ENCODE measurements around the gene TVP23A. TPM values are rescaled to one million over a fixed set of nuclear protein-coding genes. Genes with fewer than 3 reads are reported as not detected.
A peak's percentile ranks its signal among the peaks of the same experiment; 100 is the strongest.
"Not testable (repeated sequence)": the region's sequence is repeated elsewhere in the genome, so short reads cannot be mapped to it uniquely, and the experiment has no call there.

TVP23A gene
- total RNA-seq, 1 experiment from 2014 or later, result 0.10 TPM

DNA sequence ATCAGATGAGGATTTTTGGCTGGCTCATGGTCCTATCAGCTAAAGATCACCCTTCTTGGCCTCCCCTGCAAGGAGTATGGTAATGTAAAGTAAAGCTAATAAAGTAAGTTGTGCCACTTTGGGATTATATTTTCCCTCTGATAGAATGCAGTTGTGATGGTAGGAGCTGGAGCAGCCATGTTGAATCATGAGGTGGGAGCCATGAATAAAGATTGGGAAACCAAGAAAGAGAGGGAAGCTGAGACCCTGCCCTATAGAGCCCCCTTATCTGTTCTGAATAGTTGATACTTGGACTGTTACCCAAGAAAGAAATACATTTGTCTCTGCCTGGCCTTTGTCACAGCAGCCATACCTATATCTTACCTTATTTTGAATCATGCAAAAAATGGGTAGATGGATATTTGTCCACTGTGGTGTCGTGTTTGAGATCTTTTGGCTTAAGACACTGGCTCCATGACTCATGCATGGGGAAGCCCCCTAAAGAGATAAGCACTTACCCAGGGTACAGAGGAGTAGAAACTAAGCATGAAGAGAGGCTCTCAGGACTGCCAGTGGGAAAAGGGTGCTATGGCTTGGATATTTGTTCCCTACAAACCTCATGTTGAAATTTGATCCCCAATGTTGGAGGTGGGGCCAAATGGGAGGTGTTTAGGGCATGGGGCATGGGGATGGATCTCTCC, 17.7 kb upstream of the TVP23A start:
- DNase-seq (ENCODE audit: low read depth), result no peak

DNA sequence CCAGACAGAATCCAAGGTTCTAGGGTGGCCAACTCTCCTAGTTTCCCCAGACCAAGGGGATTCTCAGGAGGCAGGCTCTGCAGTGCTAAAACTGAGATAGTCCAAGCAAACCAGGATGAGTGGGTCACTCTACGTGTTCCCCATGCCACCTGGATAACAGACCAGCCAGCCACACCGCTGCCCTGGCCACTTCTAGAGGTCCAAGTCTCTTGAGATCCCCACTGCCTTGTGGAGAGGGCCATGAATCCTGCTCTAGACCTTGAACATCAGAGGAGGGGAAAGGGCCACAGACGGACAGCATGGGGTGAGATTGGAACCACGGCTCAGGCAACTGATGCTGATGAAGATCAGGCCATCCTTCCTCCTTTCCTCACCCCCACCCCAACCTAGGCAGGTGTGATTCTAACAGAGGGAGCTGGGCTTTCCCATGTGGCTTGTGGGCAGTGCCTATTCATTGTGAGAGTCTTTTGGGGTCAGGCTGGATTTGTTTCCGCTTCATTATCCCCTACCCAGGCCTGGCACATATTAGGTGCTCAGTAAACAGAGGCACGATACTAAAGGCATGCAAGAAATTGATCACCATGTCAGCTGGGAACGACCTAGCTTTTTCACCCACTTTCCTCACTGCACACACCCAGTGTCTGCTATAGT, 16.8 kb upstream of the TVP23A start:
- DNase-seq (ENCODE audit: low read depth), result no peak

DNA sequence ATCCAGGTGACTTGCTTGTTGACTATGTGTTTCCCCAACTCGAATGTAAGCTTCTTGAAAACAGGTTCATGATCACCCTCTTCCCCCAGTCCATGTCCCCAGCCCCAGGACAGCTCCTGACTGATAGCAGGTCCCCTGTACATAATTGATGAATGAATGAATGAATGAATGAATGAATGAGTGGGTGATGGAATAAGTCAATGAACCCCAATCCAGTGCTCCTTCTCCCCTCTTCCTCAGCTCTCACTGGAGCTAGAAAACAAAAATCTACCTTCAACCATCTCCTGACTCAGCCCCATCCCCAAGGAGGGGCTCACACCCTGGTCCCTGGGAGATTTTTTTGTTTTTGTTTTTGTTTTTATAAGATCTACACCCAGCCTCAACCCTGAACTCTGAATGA, 16.2 kb upstream of the TVP23A start:
- no peak for DNase-seq (ENCODE audit: low read depth)

DNA sequence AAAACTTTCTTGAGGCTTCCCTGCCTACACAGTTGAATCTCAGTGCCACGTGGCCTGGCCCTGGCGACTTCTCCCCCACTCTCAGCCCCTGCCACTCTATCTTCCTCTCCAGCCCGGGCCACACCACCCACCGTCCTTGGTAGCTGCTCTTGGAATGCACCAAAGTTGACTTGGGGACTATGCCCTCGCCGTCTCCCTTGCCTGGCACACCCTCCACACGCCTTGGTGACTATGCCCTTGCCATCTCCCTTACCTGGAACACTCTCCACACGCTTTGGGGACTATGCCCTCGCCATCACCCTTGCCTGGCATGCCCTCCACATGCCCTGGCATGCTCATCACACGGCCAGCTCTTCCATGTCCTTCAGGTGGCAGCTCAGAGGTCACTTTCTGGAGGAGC, 15.5 kb upstream of the TVP23A start:
- no peak for DNase-seq (ENCODE audit: low read depth)

DNA sequence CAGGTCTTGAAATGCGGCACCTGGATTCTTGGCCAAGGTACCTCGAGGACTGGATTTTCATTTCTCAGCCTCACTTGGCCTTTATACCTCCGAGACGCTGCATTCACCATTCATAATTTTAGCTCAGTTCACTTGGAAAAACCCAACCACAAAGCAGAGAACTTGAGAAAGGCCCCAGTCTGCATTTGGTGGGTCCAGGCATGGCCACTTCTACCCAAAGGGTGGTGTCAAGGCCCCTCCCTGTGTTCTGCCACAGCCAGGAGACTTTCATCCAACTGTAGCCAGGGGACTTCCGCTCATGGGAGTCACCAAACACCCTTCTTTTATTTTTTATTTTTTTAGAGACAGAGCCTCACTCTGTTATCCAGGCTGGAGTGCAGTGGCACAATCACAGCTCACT, 14.7 kb upstream of the TVP23A start:
- DNase-seq (ENCODE audit: low read depth), result no peak

DNA sequence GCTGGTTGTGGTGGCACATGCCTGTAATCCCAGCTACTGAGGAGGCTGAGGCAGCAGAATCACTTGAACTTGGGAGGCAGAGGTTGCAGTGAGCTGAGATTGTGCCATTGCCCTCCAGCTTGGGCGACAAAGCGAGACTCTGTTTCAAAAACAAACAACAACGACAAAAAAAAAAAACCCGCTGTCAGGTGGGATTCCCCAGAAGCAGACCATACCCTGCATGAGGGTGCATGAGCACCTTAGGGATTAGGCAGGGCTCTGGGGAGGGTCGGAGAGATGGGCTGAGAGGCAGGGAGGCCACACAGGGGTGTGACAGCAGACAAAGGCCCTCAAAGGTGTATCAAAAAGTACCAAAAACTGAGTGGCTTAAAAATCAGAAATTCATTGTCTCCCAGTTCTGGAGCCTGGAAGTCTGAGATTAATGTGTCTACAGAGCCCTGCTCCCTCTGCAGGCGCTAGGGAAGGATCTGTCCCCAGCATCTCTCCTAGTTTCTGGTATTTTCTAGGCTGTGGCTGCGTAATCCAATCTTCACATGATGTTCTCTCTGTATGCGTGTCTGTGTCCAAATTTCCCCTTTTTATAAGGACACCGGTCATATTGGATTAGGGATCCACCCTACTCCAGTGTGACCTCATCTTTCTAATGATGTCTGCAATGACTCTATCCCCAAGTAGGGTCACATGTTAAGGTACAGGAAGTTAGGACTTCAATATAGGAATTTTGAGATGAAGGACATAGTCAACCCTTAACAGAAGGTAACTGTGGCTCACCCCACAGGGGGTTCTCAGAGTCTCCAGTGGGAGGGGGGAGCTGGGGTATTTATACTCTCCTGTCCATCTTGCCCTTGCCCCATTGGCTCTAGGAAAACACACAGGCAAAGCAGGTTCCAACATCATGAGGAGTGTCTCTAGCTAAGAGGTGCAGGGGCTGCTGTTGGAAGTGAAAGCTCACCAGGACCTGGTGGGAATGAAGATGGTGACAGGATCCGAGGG, 13.6 kb upstream of the TVP23A start:
- DNase-seq (ENCODE audit: low read depth), result no peak

DNA sequence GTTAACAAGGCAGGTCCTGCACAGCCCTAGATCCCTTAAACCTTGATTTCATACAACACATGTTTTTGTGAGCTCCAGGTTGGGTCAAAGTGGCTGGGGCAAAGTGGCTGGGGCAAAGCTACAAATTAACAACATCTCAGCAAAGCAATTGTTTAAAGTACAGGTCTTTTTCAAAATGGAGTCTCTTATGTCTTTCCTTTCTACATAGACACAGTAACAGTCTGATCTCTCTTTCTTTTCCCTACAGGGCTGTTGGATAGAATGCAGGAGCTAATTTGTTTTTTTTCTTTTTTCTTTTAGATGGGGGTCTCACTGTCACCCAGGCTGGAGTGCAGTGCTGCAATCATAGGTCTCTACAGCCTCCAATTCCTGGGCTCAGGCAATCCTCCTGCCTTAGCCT, 11.6 kb upstream of the TVP23A start:
- DNase-seq (ENCODE audit: low read depth), result not testable (repeated sequence)

DNA sequence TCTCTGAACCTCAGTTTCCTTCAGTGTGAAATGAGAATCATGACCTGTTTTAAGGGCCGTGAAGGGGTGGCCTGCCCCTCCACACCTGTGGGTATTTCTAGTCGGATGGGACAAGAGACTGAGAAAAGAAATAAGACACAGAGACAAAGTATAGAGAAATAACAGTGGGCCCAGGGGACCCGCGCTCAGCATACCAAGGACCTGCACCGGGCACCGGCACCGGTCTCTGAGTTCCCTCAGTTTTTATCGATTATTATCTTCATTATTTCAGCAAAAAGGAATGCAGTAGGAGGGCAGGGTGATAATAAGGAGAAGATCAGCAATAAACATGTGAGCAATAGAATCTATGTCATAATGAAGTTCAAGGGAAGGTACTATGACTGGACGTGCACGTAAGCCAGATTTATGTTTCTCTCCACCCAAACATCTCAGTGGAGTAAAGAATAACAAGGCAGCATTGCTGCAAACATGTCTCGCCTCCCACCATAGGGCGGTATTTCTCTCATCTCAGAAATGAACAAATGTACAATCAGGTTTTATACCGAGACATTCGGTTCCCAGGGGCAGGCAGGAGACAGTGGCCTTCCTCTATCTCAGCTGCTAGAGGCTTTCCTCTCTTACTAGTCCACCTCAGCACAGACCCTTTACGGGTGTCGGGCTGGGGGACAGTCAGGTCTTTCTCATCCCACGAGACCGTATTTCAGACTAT, 10.9 kb upstream of the TVP23A start:
- DNase-seq (ENCODE audit: low read depth), result not testable (repeated sequence)

DNA sequence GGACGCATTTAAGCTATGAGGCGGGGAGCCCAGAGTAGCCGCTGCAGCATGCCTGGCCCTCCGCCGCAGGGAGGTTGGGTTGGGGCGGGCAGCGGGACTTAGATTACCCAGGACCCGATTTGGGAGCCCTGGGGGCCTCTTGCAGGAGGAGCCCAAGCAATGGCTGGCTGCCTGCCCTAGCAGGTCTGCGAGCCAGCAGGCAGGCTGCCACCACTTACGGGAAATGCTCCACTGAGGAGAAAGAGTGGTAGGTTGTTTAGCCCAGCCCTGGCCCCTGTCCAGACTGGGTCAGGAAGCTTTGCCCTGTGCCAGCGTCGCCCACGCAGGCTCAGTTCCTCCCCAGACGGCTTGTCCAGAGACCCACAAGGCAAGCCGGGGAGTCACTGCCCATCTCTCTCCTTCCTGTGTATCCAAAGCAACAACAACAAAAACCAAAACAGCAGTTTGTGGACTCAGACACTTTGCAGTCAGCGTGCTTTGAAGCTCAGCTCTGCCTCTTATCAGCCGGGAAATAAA, 10.3 kb upstream of the TVP23A start:
- DNase-seq (ENCODE audit: low read depth), result peak; percentile 93

DNA sequence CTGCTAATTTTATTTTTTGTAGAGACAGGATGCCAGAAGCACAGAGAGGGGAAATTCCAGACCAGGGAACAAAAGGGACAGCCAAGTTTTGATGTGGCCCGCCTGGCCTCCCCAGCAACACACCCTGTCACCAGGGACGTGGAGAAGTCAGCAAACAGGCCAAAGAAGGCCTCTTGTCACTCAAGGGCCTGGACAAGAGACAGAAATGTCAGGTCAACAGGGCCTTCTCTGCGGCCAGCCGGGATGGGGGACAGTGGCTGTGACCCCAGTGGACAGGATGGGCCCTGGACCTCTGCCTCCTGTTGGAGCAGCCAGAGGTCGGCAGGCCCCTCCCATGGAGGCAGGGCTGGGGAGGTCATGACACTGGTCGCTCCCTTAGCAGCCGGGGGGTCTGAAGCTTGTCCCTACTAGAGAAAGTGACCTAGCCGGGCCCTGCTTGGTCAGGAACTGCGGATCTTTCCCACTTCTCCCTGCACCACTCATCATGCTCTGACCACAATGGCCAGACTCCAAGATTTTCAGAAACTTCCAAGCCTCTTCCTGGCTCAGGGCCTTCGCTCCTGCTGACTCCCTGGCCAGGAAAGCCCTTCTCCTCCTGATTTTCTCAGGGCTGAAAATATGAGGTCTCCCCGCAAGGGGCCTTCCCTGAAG, 9.2 kb upstream of the TVP23A start:
- peak; percentile 92 for DNase-seq (ENCODE audit: low read depth)

DNA sequence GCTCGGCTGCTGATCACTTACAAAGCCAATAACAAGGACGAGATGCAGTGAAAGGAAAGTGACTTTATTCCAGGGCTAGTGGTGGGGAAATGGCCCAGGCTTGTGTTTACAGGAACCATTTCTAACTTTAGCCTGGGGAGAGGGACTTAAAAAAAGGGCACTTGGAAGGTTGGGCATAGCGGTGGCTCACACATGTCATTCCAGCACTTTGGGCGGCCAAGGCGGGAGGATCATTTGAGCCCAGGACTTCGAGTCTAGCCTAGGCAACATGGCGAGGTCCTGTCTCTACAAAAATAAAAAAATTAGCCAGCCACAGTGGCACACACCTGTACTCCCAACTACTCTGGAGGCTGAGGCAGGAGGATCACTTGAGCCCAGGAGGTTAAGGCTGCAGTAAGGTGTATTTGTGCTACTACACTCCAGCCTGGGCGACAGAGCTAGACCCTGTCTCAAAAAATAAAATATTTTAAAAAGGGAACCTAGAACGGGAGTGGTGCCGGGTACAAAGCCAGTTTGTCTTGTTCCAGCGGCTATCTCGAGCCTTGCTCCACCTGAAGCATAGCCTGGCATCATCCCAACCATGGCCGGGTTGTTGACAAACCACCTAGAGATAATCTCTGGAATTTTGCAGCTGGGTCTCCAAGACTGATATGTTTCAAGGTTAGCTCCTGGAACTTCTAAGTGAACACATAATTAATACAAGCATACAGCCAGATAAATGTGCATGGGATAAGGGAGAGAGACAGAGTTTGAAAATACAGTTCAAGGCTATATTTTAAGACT, 5.7 kb upstream of the TVP23A start:
- DNase-seq (ENCODE audit: low read depth), result no peak

DNA sequence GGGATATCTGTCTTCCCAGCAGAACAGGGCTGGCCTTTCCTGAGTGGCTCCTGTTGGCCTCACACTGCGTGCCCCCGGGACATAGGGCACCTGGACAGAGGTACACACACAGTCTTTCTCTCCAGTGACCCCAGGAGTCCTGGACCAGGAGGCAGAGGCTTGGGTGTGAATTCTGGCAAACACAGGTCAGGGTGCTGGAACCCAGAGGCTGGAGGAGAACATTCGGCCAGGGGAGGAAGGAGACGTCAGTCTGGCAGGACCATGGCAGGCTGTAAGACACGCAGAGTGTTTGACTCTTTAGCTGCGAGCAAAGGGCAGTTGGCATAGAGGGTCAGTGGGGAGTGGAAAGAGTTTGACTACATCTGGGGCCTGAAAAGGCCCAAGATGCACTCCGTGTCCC, 4.1 kb upstream of the TVP23A start:
- no peak for DNase-seq (ENCODE audit: low read depth)

DNA sequence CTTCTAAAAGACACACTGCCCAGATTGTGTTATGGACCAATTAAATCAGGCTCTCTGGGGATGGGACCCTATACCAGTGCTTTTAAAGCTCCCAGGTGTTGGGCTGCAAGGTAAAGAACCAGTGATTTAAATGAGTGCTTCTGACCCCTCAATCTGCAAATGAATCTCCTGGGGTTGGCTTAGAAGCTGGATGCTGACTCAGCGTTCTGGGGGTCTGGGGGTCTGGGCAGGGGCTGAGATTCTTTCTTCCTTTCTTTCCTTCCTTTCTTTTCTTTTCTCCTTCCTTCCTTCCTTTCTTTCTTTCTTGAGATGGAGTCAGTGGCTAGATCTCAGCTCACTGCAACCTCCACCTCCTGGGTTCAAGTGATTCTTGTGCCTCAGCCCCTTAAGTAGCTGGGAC, 2.0 kb upstream of the TVP23A start:
- no peak for DNase-seq (ENCODE audit: low read depth)

DNA sequence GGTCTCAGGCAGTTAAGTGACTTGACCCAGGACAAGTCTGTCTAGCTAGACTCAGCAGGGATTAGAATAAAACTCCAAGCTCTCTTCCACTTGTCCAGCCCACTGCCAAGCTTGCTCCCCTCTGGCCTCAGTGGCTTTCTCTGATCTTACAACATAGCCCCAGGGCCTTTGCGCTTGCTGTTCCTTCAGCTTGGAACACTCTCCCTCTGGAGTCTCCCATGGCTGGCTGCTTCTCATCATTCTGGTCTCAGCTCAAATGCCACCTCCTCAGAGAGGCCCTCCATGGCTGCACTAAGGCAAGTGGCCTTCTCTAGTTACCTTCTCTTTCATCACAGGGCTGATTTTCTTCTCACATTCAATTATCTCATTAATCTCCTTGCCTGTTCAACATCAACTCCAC, 1.1 kb downstream of the TVP23A start:
- DNase-seq (ENCODE audit: low read depth), result no peak

DNA sequence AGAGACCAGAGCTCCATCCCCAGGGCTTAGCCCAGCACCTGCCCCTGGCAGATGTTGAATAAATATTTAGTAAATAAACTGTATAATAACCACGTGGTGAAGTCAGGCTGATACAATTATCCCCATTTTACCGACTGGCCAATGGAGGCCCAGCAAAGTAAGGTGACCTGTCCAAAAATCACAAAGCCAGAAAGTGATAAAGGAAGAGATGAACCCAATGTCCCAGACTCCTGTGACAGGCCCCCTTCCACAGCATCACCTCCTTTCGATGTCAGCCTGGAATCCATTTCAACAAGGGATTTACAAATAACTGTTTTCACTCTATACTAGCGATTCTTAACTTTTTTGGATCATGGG, 5.5 kb downstream of the TVP23A start:
- no peak for DNase-seq (ENCODE audit: low read depth)

DNA sequence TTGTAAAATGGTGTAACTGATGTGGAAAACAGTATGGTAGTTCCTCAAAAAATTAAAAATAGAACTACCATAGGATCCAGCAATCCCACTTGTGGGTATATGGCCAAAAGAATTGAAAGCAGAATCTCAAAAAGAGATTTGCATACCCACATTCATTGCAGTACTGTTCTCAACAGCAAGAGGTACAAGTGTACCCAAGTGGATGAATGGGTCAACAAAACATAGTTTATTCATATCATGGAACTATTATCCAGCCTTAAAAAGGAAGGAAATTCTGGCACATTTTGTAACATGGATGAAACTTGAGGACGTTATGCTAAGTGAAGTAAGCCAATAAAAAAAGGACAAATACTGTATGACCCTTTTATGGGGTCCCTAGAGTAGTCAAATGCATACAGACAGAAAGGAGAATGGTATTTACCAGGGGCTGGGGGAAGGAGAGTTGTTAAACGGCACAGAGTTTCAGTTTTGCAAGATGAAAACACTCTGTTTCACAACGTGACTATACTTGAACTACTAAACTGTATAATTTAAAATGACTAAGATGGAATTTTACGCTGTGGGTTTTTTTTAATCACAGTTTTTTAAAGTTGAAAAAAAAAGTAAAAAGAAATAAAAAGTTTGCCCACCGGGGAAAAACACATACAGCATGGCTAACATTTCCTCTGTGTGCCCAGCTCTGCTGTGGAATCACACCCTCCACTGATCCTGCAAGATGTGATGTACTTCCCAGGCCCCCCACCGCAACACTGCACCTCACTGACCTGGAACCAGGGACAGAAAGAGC, 6.1 kb downstream of the TVP23A start:
- DNase-seq (ENCODE audit: low read depth), result no peak

DNA sequence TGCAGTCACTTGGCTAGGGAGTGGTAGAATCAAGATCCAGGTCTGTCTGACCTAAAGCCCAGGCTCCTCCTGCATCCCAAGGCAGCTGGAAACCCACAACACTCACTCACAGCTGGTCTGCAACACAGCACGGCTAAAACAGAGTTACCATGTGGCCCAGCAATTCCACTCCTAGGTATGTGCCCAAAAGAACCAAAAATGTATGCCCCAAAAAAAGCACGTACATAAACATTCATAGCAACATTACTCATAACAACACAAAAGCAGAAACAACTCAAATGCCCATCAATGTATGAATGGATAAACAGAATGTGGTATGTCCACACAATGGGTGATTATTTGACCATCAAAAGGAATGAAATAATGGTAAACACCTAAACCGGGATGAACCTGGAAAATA, 8.9 kb downstream of the TVP23A start:
- no peak for DNase-seq (ENCODE audit: low read depth)

DNA sequence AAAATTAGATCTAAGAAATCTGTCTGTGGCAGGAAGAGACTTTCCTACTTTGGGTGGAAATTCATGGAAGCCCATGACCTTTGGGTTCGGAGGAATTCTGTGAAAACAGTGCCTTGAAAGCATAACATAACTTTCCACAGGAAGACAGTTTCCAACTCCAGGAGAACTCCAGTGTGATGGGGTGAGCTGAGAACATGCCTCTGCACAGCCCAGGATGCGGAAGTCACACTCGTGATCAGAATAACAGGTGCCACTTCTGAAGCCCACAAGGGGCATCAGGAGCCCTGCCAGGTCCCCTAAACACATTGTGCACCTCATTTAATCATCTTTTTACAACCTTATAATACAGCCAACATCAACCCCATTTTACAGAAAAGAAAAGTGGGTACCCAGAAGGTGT, 9.7 kb downstream of the TVP23A start:
- DNase-seq (ENCODE audit: low read depth), result no peak

DNA sequence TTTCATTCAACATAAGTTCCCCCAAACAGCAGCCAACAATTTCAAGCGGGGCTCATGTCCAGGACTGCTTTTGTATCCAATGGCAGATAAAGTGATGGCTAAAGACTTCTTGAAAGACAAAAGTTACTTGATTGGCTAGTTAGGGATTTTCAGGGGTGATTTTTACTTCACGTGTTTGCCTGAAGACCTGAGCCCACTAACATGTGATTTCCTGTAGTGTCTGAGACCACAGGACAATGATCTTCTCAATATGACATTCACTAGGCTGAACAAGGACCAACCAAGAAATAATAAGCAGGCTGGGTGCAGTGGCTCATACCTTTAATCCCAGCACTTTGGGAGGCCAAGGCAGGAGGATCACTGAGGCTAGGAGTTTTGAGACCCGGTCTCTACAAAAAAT, 10.4 kb downstream of the TVP23A start:
- no peak for DNase-seq (ENCODE audit: low read depth)

DNA sequence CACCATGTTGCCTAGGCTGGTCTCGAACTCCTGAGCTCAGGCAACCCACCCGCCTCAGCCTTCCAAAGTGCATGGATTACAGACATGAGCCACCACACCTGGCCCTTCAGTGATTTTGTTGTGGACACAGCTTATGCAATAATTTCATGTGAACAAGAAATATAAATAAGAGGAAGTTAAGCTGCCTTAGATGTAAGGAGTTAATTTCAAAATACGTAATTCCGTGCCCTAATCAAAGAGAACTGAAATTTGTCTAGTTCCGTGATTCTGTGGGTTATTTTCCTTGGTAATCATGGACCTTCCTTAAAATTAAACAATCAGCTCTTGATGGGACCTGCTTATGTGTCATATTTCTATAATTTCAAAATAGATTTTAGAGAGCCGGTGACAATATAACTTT, 11.9 kb downstream of the TVP23A start:
- no peak for DNase-seq (ENCODE audit: low read depth)
